AG04449 (cell line): Measurements from ENCODE around the gene DAND5.

ENCODE experiments used
- CTCF ChIA-PET: fragments of 350-600 bp; formaldehyde crosslinking; extraction: SDS; loops from one replicate; lab custom pipeline; 2021; ENCODE audit warnings: antibody characterized with exemption; lab: Yijun Ruan, JAX
- POLR2A ChIA-PET: fragments of 400-600, 350-600 bp; formaldehyde crosslinking; extraction: SDS; loops from one replicate; lab custom pipeline; 2020; ENCODE audit warnings: antibody characterized with exemption, inconsistent platforms; lab: Yijun Ruan, JAX
- DNase-seq: peaks from one replicate; pipeline ENCODE4 v3.0.0-alpha.2; 2010; ENCODE audit warnings: low read depth, low spot score
- H3K4me3 ChIP-seq: 2 replicates; pipeline ENCODE4 v1.5.1; 2011; ENCODE audit warnings: low read depth, mild to moderate bottlenecking, control low read depth, low read length
- TF ChIP-seq, protein P1 (sequence below): IDR thresholded peaks from one replicate; pipeline ENCODE4 v1.5.1; 2011; ENCODE audit warnings: mild to moderate bottlenecking, moderate library complexity, low read length, control low read depth, inconsistent platforms; ENCODE audit not compliant: insufficient read depth; ENCODE audit errors: missing control alignments

Gene DAND5

DNA sequence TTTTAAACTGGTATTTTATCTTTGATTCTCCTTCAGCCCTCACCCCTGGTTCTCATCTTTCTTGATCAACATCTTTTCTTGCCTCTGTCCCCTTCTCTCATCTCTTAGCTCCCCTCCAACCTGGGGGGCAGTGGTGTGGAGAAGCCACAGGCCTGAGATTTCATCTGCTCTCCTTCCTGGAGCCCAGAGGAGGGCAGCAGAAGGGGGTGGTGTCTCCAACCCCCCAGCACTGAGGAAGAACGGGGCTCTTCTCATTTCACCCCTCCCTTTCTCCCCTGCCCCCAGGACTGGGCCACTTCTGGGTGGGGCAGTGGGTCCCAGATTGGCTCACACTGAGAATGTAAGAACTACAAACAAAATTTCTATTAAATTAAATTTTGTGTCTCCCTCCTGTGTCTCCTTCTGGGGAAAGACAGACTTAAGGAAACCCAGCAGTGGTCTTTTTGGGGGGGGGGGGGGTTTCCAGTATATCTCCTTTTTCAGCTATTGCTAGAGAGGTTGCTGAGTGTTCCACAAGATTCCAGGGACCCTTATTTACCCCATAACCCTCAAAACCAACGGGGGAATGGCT, 25.2 kb upstream of the DAND5 start:
- no peak for DNase-seq
- ChIA-PET CTCF (interaction anchor here (2.2 kb wide), 1 partner anchor 21 kb away, joined by 10 read pairs; no protein-coding TSS in a partner anchor), POLR2A (no interaction called here)
- H3K4me3 ChIP-seq, result no peak overlapping the region
- TF ChIP-seq, protein P1, sequence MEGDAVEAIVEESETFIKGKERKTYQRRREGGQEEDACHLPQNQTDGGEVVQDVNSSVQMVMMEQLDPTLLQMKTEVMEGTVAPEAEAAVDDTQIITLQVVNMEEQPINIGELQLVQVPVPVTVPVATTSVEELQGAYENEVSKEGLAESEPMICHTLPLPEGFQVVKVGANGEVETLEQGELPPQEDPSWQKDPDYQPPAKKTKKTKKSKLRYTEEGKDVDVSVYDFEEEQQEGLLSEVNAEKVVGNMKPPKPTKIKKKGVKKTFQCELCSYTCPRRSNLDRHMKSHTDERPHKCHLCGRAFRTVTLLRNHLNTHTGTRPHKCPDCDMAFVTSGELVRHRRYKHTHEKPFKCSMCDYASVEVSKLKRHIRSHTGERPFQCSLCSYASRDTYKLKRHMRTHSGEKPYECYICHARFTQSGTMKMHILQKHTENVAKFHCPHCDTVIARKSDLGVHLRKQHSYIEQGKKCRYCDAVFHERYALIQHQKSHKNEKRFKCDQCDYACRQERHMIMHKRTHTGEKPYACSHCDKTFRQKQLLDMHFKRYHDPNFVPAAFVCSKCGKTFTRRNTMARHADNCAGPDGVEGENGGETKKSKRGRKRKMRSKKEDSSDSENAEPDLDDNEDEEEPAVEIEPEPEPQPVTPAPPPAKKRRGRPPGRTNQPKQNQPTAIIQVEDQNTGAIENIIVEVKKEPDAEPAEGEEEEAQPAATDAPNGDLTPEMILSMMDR, result no peak

DNA sequence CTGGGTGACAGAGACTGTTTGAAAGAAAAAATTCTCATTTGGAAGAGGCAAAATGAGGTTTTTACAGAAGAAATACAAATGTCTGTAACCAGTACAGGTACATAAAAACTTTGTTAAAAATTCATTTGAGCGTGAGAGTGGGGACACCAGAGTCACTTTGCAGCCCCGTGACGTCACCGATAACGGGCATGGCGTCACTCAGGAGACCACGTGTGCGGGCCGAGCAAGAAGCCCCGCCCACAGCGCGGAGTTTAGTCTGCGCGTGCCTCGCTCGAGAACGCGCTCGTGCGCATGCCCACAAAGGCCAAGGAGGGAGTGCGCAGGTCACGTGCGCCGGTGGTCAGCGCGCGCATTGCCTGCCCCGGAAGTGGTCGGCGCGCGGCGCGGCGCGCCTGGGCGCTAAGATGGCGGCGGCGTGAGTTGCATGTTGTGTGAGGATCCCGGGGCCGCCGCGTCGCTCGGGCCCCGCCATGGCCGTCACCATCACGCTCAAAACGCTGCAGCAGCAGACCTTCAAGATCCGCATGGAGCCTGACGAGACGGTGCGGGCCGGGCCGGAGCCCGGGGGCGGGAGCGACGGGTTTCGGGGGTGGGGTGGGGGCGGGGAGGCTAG, 23.8 kb upstream of the DAND5 start, which contains the start of gene RAD23A:
Gene RAD23A (plus strand): TSS at position 384 of the 613 bp plus-strand sequence. CDS start 87 bp downstream, at position 471.
- H3K4me3 ChIP-seq, result peak within 1 kb of the TSS; percentile 80
- ChIA-PET POLR2A (interaction anchor here (0.7 to 1.5 kb wide), 4 partner anchors 10 to 264 kb away, joined by 3 to 9 read pairs (median 4); partner anchors contain the start of gene JUNB), CTCF (interaction anchor here (4.0 kb wide), 1 partner anchor 19 kb away, joined by 29 read pairs; no protein-coding TSS in a partner anchor)
- TF ChIP-seq, protein P1, result no peak
- DNase-seq, result peak; percentile 79

DNA sequence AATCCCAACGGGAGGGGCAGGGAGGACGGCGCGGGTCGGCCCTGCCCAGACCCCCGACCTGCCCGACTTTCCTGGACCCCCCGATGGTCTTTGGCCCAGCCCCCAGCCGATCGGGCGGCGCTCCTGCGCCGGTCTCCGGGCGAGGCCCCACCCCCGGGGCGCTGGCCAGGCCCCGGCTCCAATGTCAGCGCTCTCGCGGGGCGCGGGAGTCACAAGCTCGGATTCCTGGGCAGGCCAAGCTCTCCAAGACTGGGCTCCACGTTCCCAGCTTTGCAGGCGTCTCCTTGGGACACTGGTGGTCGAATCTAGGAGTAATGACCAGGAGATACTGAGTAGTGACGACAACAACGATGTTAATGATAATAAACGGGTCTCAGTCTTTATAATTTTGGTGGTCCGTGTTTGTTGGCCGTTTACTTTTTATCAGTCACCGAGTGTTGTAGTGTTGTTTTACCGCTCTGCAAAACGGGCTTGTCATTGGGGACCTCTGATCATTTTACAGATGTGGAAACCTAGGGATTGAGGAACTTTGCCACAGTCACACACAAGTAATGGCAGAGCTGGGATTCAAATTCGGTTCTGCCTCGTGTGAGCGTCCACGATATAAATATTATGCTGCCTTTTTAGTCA, 23.2 kb upstream of the DAND5 start:
- CTCF ChIA-PET, result interaction anchor here (0.7 to 4.0 kb wide), 2 partner anchors 18 to 115 kb away, joined by 3 to 29 read pairs; no protein-coding TSS in a partner anchor
- no peak for DNase-seq
- H3K4me3 ChIP-seq, result peak overlapping the region; percentile 80
- POLR2A ChIA-PET, result interaction anchor here (0.6 to 1.5 kb wide), 6 partner anchors 8 to 265 kb away, joined by 3 to 9 read pairs (median 4); partner anchors contain the start of genes CALR, FARSA and JUNB
- TF ChIP-seq, protein P1, result no peak

DNA sequence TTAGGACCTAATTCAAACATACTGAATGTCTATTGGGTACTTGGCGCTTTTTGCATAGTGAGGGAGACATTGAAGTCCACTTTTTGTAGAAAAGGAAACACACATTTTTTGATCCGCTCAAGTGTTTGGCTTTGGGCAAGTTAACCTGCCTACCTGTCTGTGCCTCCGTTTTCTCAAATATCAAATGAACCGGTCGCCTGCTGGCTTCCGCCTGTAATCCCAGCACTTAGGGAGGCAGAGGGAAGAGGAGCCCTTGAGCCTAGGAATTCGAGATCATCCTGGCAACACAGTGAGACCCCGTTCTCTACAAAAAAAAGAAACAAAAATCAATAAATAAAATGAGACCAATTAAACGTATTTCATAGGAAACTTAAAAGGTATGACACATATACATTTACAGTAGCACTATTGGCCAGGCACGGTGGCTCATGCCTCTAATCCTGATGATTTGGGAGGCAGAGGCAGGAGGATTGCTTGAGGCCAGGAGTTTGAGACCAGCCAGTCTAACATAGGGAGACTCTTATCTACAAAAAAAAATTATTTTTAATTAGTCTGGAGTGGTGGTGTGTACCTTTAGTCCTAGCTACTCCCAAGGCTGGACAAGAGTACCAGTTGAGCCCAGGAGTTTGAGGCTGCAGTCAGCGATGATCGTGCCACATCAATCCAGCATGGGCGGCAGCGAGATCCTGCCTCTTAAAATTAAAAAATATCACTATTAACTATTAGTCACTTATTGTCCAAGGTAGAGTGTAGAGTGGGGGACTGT, 22.5 kb upstream of the DAND5 start:
- peak overlapping the region; percentile 80 for H3K4me3 ChIP-seq
- ChIA-PET CTCF (interaction anchor here (0.7 to 4.0 kb wide), 2 partner anchors 18 to 115 kb away, joined by 3 to 29 read pairs; no protein-coding TSS in a partner anchor), POLR2A (interaction anchor here (0.6 to 1.5 kb wide), 6 partner anchors 9 to 266 kb away, joined by 3 to 9 read pairs (median 4); partner anchors contain the start of genes CALR, FARSA and JUNB)
- no peak for DNase-seq
- TF ChIP-seq, protein P1, result no peak

DNA sequence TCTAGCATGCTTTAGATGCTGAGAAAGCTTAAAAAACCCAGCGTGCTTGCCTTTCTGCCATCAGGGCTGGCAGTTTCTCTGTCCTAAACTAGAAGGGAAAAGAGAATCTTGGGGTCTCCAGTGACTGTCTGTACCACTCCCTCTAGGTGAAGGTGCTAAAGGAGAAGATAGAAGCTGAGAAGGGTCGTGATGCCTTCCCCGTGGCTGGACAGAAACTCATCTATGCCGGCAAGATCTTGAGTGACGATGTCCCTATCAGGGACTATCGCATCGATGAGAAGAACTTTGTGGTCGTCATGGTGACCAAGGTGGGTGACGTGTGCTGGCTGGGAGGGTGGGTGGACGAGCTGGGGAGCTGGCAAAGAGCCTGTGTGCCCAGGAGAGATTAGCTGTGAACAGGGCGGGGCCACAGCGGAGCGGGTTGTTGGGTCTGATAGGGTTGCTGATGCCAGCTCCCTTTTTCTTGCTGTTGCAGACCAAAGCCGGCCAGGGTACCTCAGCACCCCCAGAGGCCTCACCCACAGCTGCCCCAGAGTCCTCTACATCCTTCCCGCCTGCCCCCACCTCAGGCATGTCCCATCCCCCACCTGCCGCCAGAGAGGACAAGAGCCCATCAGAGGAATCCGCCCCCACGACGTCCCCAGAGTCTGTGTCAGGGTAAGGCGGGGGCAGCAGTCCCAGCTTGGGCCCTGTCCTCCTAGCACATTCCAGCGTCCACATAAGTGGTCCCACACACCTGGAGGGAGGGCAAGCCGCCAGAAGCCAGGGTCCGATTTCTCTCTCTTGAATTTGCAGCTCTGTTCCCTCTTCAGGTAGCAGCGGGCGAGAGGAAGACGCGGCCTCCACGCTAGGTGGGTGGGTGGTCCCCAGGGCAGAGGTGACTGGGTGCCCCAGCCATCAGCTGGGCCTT, 21.4 kb upstream of the DAND5 start:
- TF ChIP-seq, protein P1, result no peak
- ChIA-PET CTCF (interaction anchor here (1.0 to 4.0 kb wide), 3 partner anchors 17 to 153 kb away, joined by 3 to 29 read pairs (median 3); no protein-coding TSS in a partner anchor), POLR2A (no interaction called here)
- DNase-seq, result no peak
- no peak overlapping the region for H3K4me3 ChIP-seq
